ENCODE measurements around the gene SHB. TPM values are rescaled to one million over a fixed set of nuclear protein-coding genes. Genes with fewer than 3 reads are reported as not detected.
"Not testable (repeated sequence)": the region's sequence is repeated elsewhere in the genome, so short reads cannot be mapped to it uniquely, and the experiment has no call there.

Gene SHB
- total RNA-seq, 2 donors from 2014 or later, result 33.9 to 39.9 TPM

- TF ChIP-seq CTCF (IDR thresholded peaks at IDR 0.05), result no peak
- Histone ChIP-seq H3K4me3 (no peak overlapping the region), H3K27ac (no peak overlapping the region), H3K4me1 (peaks cover 0 to 11% of the 10 kb centered on the region in 2 donors), H3K27me3 (no peaks in the 10 kb centered on the region), H3K36me3 (peaks cover 54% of the 10 kb centered on the region), H3K9me3 (no peaks in the 10 kb centered on the region)
- DNase-seq (ENCODE audit: low spot score), result no peak
Measured at GRCh38 chr9:37899041-37899440, 170.0 kb downstream of the SHB start.

DNA sequence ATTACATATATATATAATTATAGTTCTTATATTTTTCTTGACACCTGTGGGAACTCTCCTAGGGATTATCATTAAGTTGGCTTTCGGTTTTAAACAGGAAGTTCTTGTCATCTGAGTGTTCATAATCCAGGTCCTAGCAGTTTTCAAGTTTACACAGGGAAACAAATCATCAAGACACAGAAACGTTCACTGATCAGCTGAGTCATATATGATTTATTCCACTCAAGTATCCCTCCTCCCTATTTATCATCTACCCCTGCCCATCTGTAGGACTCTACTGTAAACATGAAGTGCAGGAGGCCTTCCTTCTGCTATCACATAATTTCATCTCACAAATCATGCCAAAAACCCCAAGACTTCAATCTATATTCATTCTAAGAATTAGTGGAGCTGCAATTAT, 171.4 kb downstream of the SHB start:
- H3K9me3 ChIP-seq, result no peaks in the 10 kb centered on the region
- H3K27ac ChIP-seq, result no peak overlapping the region
- peaks cover 0 to 4% of the 10 kb centered on the region in 2 donors for H3K4me1 ChIP-seq
- H3K4me3 ChIP-seq, result no peak overlapping the region
- no peak for DNase-seq (ENCODE audit: low spot score)
- no peak for TF ChIP-seq CTCF (IDR thresholded peaks at IDR 0.05)
- peaks cover 62% of the 10 kb centered on the region for H3K36me3 ChIP-seq
- H3K27me3 ChIP-seq, result no peaks in the 10 kb centered on the region

- no peak overlapping the region for H3K4me3 ChIP-seq
- H3K36me3 ChIP-seq, result peaks cover 46% of the 10 kb centered on the region
- no peak overlapping the region for H3K27ac ChIP-seq
- no peak for DNase-seq (ENCODE audit: low spot score)
- no peaks in the 10 kb centered on the region for H3K4me1 ChIP-seq
- no peaks in the 10 kb centered on the region for H3K27me3 ChIP-seq
- TF ChIP-seq CTCF (IDR thresholded peaks at IDR 0.05), result no peak
- no peaks in the 10 kb centered on the region for H3K9me3 ChIP-seq
Measured at GRCh38 chr9:37892063-37892462, 177.0 kb downstream of the SHB start.

DNA sequence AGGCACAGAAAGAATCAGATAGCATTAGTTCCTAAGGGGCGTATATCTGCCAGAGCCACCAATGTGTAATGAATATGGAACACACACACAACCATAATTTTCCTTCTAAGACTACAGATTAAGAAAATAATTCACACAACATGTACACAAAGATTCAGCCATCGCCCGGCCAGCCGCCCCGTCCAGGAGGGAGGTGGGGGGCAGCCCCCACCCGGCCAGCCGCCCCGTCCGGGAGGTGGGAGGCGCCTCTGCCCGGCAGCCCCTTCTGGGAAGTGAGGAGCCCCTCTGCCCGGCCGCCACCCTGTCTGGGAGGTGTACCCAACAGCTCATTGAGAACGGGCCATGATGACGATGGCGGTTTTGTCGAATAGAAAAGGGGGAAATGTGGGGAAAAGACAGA, 178.0 kb downstream of the SHB start:
- not testable (repeated sequence) for H3K9me3 ChIP-seq; H3K27me3 ChIP-seq; H3K4me3 ChIP-seq; H3K4me1 ChIP-seq; DNase-seq (ENCODE audit: low spot score); H3K27ac ChIP-seq
- H3K36me3 ChIP-seq, result peaks cover 36% of the 10 kb centered on the region

GRCh38 chr9:37889536-37889935, 179.5 kb downstream of the SHB start:
- H3K27me3 ChIP-seq, result no peaks in the 10 kb centered on the region
- H3K9me3 ChIP-seq, result no peaks in the 10 kb centered on the region
- no peak overlapping the region for H3K27ac ChIP-seq
- no peaks in the 10 kb centered on the region for H3K4me1 ChIP-seq
- no peak for DNase-seq (ENCODE audit: low spot score)
- no peak for TF ChIP-seq CTCF (IDR thresholded peaks at IDR 0.05)
- H3K36me3 ChIP-seq, result peaks cover 22% of the 10 kb centered on the region
- H3K4me3 ChIP-seq, result no peak overlapping the region

- H3K4me3 ChIP-seq; H3K27me3 ChIP-seq; H3K9me3 ChIP-seq; H3K27ac ChIP-seq; H3K4me1 ChIP-seq; DNase-seq (ENCODE audit: low spot score): not testable (repeated sequence)
- peaks cover 14% of the 10 kb centered on the region for H3K36me3 ChIP-seq
Measured at GRCh38 chr9:37887977-37888583, 180.9 kb downstream of the SHB start.

DNA sequence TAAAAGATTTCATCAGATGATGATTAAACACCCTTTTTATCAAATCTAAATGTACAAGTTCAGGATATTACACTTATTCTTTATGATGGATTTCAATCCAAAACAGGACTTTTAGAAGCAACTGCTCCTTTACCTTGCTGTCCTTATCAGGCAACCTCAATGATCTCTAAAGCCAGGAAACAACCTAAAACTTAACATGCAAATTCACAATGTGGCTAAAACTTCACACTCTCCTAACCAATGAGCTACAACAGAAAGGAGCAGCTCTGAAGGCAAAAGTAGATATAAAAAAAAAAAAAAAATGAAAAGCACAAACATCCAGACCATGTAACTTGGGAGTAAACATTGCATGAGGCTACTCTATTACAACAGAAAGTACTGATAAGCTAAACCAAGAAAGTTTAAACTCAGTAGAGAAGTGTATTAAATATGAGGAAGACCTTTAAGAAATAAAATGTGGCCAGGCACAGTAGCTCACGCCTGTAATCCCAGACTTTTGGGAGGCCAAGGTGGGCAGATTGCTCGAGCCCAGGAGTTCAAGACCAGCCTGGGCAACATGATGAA, 188.0 kb downstream of the SHB start:
- TF ChIP-seq CTCF (IDR thresholded peaks at IDR 0.05), result no peak
- Histone ChIP-seq H3K9me3 (no peaks in the 10 kb centered on the region), H3K36me3 (peaks cover 7% of the 10 kb centered on the region), H3K4me1 (no peaks in the 10 kb centered on the region), H3K27me3 (no peaks in the 10 kb centered on the region), H3K27ac (no peak overlapping the region), H3K4me3 (no peak overlapping the region)
- DNase-seq (ENCODE audit: low spot score), result no peak
